HG03095 (cell line): ENCODE results near the gene SIL1.

Experiments
- ATAC-seq: cut with Tn5 transposase; IDR thresholded peaks from one replicate; pipeline ENCODE4 v1.9.1; 2021; ENCODE audit warnings: moderate library complexity; ENCODE audit not compliant: unreplicated experiment

Gene SIL1

DNA sequence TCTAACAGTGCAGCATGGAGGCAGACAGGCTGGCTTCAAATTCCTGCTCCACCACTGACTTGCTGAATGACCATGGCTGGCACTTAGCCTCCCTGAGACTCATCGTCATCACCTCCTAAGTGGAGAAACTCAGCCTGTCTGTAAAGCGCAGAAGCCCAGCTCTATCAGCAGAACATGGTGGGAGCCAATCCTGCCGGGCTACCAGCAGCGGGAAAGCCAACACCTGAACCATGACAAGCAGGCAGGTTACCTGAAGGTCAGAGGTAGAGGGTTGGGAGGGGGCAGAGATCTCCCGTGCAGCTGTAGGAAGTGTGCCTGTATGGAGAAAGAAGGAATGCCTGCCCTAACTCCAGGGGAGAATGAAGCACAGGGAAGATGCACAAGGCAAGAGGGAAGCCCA, 250.4 kb downstream of the SIL1 start:
- ATAC-seq, result no peak

DNA sequence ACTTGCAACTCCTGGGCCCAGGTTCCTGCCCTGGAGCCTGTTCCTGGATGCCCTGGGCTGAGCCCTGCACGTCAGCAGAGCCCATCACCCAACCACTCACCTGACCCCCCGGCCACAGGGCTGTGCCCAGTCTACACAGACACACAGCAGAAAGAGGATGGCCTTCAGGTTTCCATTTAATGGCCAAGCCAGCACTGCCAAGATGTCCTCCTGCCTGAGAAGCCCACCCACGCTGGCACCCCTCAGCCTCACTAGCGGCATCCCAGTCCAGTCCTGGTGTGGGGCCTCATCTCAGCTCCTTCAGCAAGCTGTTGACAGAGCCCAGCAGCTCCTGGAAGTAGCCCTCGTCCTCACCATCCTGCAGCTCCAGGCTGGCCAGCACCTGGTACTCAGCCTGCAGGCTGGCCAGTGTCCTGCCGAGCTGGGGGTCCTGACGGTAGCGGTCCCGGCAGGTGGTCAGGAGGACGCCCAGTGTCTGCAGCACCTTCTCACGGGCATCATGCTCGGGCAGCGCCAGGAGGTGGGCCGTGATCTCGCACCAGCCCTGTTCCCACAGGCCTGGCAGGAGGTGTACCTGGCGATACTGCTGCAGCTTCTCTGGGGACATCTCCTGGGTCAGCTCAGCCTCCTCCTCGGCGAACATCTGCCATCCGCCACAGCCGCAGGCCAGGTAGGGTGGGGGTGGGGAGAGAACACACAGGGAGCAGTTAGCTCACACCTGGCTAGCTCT, 251.2 kb downstream of the SIL1 start:
- ATAC-seq, result no peak

DNA sequence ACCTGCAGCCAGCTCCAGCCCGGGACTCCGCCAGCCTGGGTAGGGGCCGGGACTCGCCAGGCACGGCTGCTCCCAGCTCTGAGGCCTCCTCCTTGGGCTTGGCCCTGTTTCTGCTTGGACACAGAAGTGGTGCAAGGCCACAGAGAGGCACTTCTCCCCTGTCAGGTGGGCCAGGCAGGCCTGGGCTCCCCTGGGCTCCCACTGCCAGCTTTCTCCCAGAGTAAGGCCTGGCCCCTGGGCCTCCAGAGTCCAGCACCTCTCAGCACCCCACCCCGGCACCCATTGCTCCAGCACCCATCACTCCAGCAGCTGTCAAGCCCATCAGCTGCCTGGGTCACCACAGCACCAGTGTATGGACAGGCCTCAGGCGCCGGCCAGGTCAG, 251.9 kb downstream of the SIL1 start:
- no peak for ATAC-seq

DNA sequence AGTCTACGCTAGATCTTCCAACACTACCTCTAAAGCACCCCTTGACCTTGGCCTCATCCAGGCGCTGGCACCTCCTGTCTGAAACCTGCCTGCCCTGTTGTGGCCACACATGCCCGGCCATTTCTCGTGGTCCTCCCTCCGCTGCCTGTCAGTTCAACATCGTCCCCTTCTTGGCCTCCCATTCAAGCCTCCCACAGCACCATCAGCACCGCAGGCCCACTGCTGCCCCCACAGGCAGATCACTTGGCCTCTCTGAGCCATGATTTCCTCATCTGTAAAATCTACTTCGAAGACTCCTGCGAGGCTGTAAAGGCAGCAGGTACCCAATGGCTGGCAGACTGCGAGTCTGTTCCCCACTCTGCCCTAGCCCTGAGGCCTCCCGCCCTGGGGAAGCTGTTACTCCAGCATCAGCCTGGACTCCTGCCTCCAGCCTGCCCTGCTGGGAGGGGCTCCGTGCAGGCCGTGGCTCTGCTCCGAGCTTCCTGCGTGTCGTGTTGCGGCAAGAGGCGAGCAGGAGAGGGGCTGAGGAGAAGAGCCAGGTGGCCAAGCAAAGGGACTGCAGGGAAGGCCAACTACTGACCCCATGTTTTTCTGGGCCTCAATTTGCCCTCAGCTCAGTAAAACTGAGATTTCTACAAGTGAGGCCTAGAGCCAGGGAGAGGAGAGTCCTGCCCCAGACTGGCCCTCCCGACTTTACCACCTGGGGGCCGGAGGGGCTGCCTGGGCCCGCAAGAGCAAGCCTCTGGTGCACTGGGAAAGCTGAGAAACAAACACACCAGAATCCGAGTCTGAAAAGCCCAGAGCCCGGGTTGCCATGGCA, 252.5 kb downstream of the SIL1 start:
- no peak for ATAC-seq

DNA sequence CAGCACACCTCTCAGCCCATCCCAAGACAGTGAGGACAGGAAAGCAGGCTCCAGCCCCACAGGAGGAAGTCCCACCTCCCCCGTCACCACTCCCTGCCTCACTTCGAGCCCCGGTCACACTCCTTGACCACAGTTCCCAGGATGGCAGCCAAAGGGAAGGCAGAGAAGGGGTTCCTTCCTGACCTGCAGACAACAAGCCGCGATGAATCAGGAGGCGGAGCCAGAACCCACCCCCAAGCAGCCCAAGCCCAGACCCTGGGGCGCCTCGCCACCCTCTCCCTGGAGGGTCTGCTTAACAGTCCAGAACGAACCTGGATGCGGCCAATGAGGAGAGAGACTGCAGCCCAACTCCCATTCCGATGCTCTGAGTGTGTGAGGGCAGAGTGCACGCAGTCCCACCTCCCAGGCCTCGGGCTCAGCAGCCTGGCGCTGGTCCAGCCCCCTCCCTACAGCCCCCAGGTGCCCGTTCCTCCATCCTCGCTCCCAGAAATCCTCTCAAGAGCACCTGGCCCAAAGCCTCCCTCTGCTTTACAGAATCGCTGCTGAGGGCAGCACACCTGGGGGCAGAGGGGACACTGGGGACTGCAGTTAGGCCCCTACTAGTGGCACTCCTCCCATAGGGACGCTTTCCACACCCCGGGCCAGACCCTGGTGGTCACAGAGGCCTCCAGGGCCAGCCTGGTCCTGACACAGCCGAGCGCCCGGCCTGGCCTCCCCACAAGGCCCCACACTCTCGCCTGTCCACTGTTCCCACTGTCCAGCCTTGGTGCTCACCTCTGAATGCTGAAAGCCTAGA, 253.4 kb downstream of the SIL1 start:
- ATAC-seq, result no peak

DNA sequence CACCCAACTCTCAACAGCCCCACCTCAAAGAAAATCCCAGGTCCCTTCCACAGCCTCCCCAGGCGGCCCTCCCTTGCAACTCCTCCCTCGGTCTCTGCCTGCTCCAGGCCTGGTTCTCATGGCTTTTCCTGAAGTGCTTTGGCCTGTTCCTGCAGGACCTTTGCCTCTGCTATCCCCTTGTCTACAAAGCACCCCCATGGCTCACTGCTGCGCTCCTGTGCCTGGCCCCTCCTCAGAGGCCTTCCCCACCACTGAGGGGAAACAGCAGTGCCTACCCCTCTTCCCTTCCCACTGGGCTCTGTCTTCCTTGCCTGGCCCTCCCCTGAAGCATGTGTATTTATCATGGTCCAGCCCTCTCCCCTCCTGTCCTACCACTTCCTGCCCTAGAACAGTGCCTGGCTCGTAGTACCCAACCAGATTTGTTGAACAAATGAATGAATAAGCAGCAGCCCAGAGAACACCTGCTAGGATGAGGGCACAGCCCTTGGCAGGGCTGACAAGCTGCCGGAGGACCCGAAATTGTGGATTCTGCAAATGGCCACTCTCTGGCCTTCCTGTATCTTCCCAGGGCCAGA, 254.5 kb downstream of the SIL1 start:
- no peak for ATAC-seq

DNA sequence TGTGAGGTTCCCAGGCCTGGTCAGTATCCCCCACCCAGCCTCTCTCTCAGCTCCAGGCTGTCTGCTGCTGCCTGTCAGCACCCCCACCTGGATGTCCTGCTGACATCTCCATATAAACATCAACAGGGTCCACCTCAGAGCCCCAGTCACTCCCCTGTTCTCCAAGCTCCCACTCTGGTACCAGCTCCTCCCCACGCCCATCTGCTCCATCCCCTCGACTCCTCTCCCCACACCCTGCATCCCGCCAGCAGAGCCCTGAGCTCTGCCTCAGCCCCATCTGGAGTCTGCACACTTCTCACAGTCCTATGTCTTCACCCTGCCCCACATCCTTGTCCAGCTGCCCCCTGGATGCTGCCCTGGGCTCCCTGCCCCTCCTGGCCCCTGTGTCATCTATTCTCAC, 255.3 kb downstream of the SIL1 start:
- ATAC-seq, result no peak

DNA sequence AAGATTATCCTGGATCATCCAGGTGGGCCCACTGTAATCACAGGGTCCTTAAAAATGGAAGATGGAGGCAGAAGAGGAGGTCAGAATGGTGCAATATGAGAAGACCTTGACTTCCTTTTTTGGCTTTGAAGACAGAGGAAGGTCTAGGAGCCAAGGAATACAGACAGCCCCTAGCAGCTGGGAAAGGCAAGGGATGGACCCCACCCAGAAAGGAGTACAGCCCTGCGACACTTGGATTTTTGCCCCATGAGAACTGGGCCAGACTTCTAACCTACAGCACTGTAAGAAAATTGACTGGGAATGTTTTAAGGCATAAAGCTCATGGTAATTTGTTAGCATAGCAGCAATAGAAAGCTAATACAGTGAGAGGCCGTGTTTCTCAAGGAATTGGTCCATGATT, 256.1 kb downstream of the SIL1 start:
- no peak for ATAC-seq

DNA sequence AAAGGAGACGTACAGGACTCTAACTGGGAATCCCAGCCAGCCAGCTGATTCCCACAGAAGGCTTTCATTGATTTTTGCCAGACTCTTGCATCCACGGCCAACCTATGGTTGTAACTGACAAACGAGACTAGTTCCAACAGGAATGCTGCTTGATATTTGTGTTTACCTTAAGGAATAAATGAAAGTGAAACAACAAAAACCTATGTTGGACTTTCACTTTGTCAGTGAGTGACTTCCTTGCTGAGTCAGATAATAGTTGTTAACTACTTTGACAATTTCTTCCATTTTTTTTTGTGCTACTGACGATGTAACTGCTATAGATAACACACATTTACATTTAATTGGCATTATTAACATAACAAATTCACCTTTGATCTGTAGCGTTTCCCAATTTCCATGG, 259.6 kb downstream of the SIL1 start:
- no peak for ATAC-seq

DNA sequence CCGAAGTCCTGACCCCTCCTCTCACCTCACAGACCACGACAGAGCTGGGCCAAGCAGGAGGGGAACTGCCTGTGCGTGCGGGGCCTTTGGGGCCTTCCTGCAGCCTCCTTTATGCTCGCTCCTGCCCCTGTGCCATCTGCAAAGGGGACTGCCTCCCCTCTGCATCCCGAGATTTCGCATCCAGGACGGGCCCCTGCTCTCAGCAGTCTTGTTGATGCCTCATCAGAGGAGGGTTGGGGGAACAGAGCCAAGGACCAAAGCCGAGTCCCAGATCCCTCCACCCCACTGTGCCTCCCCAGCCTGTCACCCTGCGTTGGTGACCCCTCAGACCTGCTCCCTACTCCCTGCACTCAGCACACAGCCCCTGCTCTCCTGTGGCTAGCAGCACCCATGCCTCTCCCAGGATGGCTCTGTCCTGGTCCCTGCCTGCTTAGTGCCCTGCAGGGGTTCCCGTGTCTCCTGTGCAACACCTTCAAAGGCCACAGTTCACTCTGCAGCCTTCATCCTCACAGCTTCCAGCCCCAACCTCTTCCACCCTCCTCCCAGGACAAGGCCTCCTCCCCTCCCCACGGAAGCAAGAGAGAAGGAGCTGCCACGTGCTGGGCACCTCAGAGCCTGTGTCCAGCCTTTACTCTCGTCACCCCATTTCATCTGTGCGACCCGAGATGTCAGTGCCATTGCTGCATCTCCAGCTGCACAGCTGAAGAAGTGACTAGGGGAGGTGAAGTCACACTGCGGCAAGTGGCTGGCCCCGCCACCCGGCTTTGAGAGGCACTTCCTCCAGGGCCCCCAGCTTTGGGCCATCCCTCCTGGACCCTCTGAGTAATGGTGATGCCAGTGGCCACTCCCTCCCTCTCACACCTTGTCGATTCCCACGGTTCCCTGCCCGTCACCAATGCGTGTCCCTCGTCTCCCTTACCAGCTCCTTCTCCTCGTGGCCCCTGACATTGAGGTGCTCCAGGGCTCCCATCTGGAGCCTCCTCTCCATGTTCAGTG, 260.5 kb downstream of the SIL1 start:
- no peak for ATAC-seq

DNA sequence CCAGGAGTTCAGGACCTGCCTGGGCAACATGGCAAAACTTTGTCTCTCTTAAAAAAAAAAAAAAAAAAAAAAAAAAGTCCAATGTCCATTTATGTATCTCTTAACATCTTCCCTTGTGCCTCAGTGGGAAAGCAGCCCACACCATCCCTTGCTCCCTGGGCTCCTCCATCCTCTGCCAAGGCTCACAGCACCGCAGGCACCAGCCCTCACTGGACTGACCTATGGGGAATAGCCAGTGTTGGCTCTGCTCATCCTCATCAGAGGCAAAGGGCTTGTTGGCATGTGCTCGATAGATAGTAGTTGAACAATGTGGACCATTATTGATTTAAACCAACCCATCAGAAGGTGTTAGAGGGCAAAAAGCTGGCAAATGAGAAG, 261.2 kb downstream of the SIL1 start:
- ATAC-seq, result no peak

DNA sequence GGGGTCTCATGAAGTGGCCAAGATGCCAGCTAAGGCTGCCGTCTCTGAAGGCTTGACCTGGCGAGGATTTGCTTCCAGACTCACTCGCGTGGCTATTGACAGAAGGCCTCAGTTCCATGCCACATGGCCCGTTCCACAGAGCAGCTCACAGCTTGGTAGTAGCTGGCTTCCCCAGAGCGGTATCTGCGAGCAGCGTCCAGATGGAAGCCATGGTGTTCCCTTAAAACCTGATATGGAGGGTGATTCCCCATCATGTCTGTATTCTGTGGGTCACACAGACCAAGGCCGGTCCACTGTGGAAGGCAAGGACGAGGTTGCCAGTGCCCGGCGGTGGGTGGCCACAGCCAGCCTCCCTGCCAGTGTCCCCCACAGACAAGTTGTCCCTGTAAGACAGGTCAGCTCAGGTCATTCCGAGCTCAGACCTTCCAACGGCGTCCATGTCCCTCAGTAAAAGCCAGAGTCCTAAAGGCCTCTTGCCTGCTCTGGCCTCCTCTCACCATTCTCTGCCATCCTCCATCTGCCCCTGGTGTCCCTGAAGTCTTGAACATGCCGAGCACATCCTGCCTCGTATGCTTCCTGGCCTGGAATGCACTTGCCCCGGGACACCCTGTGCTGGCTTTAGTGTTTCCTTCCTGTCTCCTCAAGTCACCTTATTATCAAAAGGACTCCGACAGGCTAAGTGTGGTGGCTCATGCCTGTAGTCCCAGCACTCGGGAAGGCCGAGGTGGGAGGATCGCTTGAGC, 261.8 kb downstream of the SIL1 start:
- ATAC-seq, result no peak

DNA sequence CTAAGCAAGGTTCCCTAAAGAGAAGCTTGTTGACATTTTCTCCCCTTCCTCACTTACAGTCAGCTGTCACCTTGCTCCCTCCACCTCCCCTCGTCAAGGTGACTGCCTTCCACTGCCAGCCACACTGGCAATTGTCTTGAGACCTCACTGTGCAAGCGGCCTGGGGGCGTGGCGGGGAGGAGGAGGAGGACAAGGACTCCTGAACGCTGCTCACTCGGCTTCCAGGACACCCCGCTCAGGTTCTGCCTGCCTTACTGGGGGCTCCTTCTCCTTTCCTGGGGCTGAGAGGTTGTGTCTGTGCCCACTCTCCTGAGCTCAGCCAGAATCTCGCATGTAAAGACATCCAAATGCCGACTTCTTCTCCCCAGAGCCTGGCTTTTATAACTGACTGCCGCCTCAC, 262.7 kb downstream of the SIL1 start:
- no peak for ATAC-seq

DNA sequence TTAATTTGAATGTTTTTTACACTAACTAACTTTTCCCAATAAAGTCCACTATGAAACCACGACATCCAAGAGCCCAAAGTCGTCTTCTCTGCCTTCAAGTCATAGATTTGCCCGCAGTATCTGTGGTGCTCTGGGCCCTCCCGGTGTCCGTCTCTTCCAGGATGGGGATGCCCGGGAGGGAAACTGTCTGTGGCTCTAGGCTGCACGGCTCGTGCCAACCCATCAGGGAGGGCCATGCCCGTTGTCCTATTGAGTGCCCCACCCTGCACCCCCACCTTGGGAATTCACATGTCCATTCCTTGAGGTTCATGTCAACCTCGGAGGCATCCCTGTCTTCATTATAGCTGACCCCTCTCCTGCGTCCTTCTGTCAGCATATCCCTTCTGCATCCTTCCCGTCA, 263.2 kb downstream of the SIL1 start:
- no peak for ATAC-seq

DNA sequence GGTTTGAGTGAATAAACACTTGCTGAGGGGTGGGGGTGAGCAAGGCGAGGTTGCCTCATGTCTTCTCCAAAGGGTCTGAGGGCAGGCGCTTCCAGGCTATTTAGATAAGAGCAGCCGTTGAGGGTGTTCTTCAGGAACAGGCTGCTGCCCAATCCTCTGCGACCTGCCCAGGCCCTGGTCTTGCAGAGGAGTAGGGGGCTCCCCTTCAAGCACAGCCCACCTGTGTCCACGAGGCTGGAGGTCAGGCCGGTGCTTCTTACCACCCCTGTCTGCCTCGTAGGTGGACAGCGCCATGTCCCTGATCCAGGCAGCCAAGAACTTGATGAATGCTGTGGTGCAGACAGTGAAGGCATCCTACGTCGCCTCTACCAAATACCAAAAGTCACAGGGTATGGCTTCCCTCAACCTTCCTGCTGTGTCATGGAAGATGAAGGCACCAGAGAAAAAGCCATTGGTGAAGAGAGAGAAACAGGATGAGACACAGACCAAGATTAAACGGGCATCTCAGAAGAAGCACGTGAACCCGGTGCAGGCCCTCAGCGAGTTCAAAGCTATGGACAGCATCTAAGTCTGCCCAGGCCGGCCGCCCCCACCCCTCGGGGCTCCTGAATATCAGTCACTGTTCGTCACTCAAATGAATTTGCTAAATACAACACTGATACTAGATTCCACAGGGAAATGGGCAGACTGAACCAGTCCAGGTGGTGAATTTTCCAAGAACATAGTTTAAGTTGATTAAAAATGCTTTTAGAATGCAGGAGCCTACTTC, 264.5 kb downstream of the SIL1 start:
- no peak for ATAC-seq

DNA sequence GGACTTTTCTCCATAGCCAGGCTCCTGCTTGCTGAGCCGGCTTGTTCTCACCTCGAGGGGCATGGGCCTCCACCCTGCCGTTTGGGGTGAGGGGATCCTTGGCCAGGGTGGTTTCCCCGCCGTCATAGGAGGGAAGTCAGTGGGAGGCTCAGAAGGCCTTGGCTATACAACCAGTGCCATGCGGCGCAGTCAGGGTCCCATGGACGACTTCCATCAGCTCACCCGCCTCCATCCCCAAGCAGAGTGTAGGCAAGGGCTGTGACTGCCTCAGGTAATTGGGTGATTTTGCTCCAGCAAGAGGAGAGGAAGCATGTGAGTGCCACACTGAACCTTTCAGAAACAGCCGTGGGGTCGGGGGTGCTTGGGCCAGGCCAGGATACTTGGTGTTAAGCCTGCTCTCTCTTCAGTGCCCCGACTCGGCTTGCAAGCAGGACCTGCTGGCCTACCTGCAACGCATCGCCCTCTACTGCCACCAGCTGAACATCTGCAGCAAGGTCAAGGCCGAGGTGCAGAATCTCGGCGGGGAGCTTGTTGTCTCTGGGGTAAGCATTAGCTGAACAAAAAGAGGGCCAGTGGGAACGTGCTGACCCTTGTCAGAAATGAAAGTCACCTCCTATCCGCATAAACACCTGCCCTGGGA, 265.9 kb downstream of the SIL1 start:
- ATAC-seq, result no peak

DNA sequence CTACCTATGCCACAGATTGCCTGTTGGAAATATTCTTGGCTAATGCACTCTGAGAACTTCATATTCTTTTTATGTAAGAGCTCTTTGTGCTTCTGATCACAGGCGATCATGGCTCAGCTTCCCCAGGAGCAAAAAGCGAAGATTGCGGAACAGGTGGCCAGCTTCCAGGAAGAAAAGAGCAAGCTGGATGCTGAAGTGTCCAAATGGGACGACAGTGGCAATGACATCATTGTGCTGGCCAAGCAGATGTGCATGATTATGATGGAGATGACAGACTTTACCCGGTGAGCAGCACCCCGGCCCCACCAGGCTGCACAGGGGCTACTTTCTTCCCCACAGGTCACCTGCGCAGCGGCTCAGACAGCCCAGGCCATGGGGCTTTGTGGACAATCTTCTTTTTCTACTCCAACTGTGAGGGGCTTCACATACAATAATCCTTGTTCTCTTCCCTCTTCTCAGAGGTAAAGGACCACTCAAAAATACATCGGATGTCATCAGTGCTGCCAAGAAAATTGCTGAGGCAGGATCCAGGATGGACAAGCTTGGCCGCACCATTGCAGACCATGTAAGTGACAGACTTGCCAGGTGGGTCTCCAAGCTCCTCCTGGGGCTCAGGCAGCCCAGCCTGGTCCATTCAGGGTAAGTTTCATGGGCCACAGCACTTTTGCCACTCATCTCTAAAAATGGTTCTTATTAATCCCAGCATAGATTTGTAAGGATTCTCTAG, 267.6 kb downstream of the SIL1 start:
- ATAC-seq, result no peak

DNA sequence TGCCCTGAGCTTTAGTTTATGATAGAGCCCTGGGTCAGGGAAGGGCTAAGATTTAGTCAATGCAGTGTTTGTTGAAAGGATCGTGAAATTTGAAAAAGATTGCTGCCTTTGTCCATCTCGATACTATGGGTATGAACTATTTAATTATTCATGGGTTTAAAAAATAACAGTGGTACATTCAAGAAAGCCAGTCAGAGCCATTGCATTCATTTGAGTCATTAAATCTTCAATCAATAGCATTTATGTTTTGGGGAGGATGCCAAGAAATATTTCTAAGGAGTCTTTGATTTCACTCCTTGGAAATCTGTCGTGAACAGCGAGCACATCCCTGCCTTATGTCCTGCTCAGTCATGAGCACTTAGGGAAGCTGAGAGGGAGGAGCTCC, 268.6 kb downstream of the SIL1 start:
- ATAC-seq, result no peak
